PC-9 (cell line): ENCODE measurements around the gene THYN1.

ENCODE experiments used
- EZH2 ChIP-seq: fragments of 200-600 bp; sonication (generic); IDR thresholded peaks from 2 replicates; pipeline ENCODE4 v1.8.0; 2017; ENCODE audit warnings: antibody characterized with exemption, low read depth
- TF ChIP-seq, protein P1 (sequence below): fragments of 200-600 bp; sonication (generic); conservative IDR thresholded peaks from 2 replicates; pipeline ENCODE4 v1.6.1; 2017; ENCODE audit warnings: mixed run types, antibody characterized with exemption, mild to moderate bottlenecking, moderate library complexity

DNA sequence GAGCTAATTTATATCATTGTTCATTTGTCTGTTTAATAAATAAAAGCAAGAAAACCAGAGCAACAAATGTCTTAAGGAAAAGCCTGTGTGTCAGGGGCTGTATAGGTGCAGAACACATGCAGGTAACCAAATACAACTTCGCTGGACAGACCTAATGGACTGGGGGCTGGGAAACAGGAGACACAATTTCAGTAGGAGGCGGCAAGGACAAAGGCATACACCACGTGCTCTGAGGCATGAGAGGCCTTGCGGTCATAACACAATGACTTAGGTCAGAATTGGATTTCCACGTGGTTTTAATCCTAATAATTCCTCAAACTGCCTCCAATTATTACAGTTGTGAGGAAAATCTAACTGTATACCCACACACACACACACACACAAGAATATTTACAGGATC is 14.3 kb upstream of the THYN1 start:
- TF ChIP-seq, protein P1, sequence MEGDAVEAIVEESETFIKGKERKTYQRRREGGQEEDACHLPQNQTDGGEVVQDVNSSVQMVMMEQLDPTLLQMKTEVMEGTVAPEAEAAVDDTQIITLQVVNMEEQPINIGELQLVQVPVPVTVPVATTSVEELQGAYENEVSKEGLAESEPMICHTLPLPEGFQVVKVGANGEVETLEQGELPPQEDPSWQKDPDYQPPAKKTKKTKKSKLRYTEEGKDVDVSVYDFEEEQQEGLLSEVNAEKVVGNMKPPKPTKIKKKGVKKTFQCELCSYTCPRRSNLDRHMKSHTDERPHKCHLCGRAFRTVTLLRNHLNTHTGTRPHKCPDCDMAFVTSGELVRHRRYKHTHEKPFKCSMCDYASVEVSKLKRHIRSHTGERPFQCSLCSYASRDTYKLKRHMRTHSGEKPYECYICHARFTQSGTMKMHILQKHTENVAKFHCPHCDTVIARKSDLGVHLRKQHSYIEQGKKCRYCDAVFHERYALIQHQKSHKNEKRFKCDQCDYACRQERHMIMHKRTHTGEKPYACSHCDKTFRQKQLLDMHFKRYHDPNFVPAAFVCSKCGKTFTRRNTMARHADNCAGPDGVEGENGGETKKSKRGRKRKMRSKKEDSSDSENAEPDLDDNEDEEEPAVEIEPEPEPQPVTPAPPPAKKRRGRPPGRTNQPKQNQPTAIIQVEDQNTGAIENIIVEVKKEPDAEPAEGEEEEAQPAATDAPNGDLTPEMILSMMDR = no peak
- TF ChIP-seq EZH2 = no peak
